Activated CD8-positive, alpha-beta memory T cell treated with anti-CD3 and anti-CD28 coated beads for 48 hours (primary cell): Measurements from ENCODE around the gene IQGAP2.

Experiments used
- DNase-seq, 3 experiments: peaks; one replicate each; pipeline ENCODE4 v3.0.0-alpha.2; 2020; ENCODE audit warnings: low read depth in 2 of 3, low spot score in 2 of 3

Gene IQGAP2

GRCh38 chr5:76445830-76446229, 42.7 kb downstream of the IQGAP2 start:
- DNase-seq: no peak

- DNase-seq: no peak
These were observed 43.7 kb downstream of the IQGAP2 start for GRCh38 chr5:76446776-76447175.

- DNase-seq: no peak
These were observed 46.5 kb downstream of the IQGAP2 start for GRCh38 chr5:76449606-76450005.

- DNase-seq: no peak
These were observed 47.0 kb downstream of the IQGAP2 start for GRCh38 chr5:76450054-76450453.

- DNase-seq: no peak
These were observed 48.1 kb downstream of the IQGAP2 start for GRCh38 chr5:76451031-76451701.

GRCh38 chr5:76455531-76456133, 52.5 kb downstream of the IQGAP2 start:
- DNase-seq: no peak

- no peak for DNase-seq
These were observed 53.2 kb downstream of the IQGAP2 start for GRCh38 chr5:76456258-76456657.

GRCh38 chr5:76457674-76458485, 54.8 kb downstream of the IQGAP2 start:
- DNase-seq: no peak

- no peak for DNase-seq
These were observed 55.4 kb downstream of the IQGAP2 start for GRCh38 chr5:76458486-76458830.

GRCh38 chr5:76460104-76460503, 57.0 kb downstream of the IQGAP2 start:
- DNase-seq: no peak

GRCh38 chr5:76462097-76462667, 59.1 kb downstream of the IQGAP2 start:
- DNase-seq: no peak

GRCh38 chr5:76467216-76467615, 64.1 kb downstream of the IQGAP2 start:
- DNase-seq: no peak

GRCh38 chr5:76468635-76469425, 65.7 kb downstream of the IQGAP2 start:
- no peak for DNase-seq

- no peak for DNase-seq
These were observed 66.7 kb downstream of the IQGAP2 start for GRCh38 chr5:76469656-76470290.

- no peak for DNase-seq
These were observed 67.9 kb downstream of the IQGAP2 start for GRCh38 chr5:76470976-76471375.

- no peak for DNase-seq
These were observed 68.3 kb downstream of the IQGAP2 start for GRCh38 chr5:76471406-76471805.

- DNase-seq: no peak
These were observed 68.9 kb downstream of the IQGAP2 start for GRCh38 chr5:76471987-76472334.

- no peak for DNase-seq
These were observed 69.4 kb downstream of the IQGAP2 start for GRCh38 chr5:76472335-76473008.

- DNase-seq: no peak
These were observed 69.9 kb downstream of the IQGAP2 start for GRCh38 chr5:76473009-76473336.

GRCh38 chr5:76473661-76474060, 70.6 kb downstream of the IQGAP2 start:
- peak in 1 of 3 experiments; percentile 10 for DNase-seq
